Measurements from ENCODE around the gene RAB7B.
A peak's percentile ranks its signal among the peaks of the same experiment; 100 is the strongest.

RAB7B gene

DNA sequence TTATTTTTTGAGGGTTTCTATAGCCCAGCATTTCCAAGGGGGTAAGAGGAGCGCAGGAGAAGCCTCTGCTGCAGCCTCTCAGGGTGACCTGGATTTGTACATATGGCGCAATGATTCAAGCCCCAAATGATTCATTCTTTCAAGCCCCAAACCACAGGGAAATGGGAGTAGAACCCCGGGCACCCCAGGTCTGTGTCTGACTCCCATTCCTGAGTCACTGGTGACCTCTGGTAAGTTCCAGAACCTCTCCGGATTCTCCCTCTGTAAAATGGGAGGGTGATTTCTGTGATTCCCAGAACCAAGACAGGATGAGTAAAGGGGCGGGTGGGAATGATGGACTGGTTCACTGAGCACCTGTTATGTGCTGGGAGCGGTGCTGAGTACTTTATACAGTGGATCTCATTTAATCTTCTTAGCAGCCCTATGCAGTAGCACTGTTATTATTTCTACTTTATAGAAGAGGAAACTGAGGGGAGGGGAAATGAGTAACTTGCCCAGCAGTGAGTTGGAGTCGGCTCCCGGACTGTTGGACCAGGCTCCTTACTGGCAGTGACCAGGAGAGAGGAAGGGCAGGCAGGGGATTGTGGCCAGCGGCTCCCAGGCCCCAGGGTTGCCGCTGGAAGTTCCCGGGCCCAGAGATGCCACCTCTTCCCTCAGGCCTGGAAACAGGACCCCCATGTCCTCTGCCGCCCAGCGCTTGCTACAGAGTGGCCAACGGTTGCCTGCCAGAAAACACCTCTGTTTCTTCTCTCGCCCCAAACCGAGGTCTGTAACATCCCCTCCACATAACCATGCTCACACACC is 39.6 kb downstream of the RAB7B start:
- intact Hi-C loops (cut with DNase I) = no loop called here
- DNase-seq = no peak

DNA sequence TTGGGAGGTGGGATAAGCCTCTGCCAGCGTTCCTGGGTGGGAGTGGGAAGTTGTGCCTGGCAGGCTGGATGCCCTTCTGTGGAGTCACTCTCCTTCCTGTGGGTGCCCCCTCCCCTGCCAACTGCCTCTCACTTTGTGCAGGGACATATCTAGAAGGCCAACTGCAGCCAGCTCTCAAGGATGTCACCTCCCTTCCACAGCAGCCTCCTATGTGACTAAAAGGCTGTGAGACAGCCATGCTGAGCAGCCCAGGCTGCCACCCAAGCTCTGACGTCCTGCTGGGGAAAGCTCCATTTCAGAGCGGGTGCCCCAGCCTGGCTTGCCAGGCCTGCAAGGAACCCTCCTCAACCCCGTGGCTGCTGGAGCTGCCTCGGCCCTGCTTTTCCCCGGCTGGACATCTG is 40.4 kb downstream of the RAB7B start:
- intact Hi-C loops (cut with DNase I) = no loop called here
- no peak for DNase-seq

DNA sequence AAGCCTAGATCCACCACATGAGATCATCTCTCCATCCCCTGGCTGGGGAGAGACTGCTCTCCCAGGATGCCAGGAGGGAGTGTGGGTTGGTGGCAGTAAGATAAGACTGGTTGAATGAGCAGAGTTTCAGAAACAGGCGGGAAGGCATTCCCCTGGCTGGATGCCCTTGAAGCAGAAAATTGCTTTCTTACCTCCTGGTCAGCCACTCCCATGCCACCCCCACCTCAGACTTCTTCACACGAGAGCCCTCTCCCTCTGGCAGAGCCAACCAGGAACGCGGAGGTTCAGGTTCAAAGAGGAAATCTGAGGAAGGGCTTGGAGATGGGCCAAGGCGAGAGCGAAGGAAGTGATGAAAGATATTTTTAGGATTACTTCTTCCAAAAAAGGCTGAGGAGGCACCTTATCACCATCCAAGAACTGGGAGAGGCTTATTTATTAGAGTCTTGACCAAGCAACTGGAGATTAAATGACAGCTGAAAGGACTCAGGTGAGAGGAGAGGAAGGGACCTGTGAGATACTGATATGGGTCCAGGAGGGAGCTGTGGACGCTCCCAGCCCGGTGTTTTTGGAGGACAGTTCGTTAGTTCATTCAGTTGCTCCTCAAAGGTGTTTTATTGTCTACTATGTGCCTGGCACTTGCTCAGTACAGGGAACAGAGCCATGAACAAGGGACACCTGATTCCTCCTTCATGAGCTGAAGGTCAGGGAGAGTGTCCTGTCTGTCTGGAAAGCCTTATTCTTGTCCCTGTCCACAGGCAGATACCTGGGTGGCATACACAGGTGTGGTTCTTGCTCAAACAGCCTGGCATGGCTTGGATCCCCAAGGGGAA is 41.0 kb downstream of the RAB7B start:
- intact Hi-C loops (cut with DNase I) = no loop called here
- no peak for DNase-seq

DNA sequence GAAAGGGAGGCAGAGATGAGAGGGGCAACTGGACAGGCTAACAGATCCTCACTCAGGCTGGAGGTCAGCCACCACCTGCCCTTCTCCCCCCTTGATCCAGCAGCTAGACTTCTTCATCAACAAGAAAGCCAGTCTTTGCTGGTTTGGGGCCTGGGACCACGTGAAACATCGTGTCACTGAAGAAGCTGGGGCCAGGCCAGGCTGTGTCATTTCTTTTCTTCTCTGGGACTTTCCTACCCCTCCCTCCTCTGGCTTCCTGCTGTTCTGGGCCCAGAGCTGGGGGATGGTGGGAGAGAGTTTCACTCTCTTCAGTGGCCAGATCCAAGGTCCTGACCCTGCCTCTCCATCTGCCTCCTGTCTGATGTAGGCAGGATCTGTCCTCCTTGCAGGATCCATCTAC is 41.8 kb downstream of the RAB7B start:
- peak in 24 of 42 donors; percentile 11 to 78 (median 38) for DNase-seq
- intact Hi-C loops (cut with DNase I) = no loop called here

DNA sequence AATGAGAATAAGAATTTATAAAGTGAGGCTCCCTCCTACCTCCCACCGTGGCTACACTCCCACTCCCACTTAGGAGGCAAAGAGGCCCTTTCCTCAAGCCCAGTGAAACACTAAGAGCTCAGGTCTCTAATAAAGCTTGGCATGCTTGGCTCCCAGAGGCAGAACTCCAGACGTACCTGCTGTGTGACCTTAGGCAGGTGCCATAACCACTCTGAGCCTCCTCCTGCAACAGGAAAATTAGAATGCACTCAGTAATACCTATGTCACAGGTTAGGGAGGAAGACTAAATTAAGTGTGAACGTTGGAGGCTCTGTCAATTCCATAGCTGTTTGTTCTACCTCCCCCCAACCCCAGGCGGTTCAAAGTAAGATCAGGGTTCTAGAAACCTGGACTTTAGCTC is 43.4 kb downstream of the RAB7B start:
- no peak for DNase-seq
- intact Hi-C loops (cut with DNase I) = no loop called here

DNA sequence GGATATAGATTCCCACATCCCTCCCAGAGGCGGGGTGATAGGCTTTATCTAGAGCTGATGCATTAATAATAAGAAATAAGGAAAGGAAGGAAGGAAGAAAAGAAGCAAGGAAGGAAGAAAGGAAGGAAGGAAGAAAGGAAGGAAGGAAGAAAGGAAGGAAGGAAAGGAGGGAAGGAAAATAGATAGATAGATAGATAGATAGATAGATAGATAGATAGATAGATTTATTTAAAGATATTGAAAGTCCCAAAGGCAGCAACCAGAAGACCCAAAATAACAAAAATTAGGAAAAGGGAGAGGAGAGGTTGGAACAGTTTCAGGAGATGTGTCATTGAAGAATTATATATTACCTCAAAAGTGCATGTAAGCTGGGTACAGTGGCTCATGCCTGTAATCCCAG is 47.7 kb downstream of the RAB7B start:
- no peak for DNase-seq
- intact Hi-C loops (cut with DNase I) = no loop called here

DNA sequence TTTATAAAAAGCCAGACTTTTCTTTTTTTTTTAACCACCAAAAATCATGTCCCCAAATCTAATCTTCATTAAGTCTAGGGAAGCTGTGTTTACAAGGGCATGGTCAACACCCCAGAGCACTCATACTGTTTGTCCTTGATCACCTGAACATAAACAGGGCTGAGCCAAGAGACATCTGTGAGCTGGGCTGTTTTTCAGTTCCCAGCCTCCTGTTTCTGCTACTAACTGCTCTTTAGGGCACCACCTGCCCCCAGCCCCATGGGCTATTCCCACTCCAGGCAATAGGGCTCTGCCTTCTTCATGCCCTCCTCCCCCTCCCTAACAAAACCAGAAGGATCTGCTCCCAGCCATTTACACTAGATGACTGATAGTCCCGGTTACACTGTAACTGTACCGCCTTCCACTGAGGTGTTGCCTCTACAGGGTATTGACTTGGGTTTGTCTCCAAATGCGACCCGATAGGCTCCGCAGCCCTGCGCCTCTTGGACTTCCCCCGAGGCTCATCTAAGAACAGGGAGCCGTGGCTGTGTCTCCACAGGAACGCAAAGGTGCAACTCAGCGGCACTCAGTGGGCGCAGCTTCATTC is 48.3 kb downstream of the RAB7B start:
- intact Hi-C loops (cut with DNase I) = no loop called here
- DNase-seq = no peak

DNA sequence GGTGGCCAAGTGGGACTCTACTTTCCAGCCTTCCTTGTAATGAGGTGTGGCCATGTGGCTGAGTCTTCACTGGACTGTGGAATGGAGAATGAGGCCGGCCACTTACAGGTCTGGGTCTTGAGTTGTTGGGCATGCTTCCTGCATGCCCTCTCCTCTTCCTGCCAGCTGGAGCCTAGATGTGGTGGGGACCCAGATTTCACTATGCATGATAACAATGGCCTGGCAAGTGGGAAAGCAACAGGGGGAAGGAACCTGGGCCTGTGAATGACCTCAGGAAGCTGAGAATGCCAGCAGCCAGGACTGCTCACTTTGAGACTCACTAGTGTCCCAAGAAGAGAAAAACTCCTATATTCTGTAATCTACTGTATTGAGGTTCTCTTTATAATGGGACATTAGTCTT is 51.4 kb downstream of the RAB7B start:
- intact Hi-C loops (cut with DNase I) = no loop called here
- no peak for DNase-seq

DNA sequence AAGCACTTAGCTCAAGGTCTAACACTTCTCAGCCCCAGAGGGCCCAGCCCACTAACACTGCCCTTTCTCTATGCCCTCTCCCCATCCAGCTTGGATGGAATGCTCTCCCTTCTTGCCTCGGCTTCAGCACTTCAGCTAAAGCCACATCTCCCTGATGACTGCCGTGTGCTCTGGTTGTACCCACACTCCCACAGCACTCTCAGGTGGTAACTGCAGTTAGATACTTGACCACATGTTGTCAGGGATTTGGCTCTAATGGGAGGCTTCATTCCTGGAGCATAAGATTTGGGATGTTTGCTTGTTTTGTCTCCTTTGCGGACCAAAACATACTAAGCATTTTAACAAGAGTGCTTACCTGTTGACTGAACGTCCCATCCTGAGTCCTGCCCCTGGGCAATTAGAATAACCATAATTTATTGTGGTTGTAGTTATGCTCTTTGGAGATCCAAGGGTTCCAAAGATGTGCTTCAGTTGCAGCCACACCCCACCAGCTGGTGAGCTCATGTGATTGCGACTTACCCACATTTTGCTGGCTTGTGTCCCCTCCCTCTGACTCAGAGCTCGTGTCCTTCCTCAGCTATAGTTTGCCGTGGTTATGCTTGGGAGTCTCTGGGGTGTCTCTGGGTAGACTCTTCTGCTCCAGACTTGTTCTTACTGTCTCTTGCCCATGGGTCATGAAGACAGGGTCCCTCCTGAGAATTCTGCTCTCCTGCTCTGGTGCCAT is 52.2 kb downstream of the RAB7B start:
- no peak for DNase-seq
- intact Hi-C loops (cut with DNase I) = no loop called here

DNA sequence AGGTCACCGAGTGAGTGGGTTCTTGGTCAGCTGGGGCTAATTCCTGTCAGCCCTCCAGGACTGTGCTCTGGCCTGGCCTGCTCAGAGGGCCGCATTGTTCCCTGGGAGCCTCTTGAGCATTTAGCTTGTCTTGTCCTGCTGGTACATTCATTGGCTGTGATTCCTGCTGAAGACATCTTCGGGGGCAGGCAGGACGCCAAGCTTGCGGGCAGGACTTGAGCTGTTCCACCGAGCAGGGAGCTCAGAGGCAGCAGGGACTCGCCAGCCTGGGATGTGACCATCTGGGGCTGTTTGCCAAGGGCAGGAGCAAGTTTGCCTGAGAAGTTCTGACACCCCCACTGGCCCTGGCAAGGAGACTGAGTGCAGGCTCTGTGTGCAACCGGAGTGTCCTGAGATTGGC is 52.9 kb downstream of the RAB7B start:
- intact Hi-C loops (cut with DNase I) = no loop called here
- peak; percentile 15 to 80 (median 58) for DNase-seq

DNA sequence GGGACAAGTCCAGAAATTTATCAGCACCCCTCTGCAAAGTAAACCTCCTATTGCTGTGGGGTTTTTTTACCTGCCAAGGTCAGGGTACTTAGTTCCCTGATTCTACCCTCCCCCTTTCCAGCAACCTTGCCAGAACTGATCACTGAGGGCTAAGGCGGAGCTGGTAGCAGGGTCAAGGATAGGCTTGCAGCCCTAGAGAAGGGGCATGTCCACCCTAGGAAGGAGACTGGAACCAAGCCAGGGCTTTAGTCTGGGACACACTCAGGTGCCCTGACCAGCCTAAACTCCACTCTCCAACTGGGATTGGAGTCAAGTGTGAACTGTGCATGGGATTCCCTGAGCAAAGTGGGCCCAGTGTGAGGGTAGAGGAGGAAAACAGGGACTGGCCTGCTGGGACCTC is 53.4 kb downstream of the RAB7B start:
- intact Hi-C loops (cut with DNase I) = no loop called here
- no peak for DNase-seq

DNA sequence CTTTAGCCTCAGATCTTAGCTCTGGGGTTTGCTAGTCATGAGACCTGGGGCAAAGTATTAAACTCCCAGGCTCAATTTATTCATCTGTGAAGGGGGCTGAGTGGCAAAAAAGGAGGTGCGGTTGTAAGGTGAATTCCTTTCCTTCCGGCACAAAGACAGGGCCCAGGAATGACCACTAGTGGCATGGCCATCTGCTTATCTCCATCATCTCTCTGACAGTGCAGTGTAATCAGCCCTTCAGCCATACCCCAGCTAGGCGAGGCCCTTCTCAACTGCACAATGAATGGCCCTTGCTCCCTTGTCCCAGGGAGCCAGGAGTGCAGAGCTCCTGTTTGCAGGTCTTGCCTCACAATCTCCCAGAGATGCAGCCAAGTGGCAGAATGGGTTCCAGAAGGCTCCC is 54.3 kb downstream of the RAB7B start:
- DNase-seq = no peak
- intact Hi-C loops (cut with DNase I) = no loop called here

DNA sequence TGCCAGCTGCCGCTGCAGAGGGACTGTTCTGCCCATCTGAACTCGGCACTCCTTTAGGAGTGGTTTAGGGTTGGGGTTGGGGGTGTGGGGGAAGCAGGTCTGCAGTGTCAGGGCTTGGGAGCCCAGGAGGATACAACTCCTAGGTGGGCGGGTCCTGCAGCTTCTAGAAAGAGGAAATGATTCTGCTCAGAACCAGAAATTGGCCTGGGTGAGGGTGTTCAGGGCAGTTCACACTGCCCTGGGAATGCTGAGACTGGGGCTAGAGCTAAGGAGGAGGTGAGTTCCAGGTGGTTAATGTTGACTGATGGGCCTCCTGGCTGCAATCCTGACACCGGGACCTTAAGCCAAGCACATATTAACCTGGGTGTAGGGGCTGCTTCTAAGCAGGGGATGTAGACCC is 55.2 kb downstream of the RAB7B start:
- intact Hi-C loops (cut with DNase I) = no loop called here
- DNase-seq = no peak

DNA sequence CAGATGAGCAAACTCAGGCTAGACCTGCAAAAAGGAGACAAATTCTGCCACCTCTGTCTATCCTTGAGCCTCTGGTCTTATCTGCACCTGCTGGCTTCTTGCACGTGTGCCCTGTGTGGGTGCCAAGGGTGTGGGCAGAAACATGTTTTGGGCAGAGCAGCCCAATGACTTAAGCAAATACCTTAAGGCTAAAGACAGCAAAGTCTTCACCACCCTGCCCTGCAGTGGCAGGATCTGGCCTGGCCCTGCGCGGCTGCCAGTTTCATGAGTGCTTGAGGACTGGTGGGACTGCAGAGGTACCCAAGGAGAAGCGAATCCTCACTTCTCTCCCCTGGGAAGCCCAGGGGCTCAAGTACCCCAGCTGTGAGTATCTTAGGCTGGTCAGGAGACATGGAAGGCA is 56.2 kb downstream of the RAB7B start:
- intact Hi-C loops (cut with DNase I) = no loop called here
- no peak for DNase-seq

DNA sequence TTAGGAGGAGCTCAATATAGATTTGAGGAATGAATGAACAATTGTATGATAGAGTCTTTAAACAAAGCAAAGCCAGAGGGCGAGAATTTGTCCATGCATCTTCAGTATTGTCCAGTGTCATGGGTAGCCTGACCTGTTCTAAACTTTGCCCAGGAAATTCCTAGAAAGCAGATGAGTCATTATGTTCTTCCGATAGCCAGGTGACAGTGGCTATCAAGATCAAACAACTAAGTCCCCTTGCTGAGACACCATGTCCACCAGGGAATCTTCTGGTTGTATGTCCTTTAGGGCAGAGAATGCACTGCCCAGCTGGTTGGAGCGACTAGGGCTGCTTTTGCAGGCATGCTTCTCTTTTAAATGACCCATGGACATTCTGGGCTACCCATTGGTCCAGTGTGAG is 58.1 kb downstream of the RAB7B start:
- no peak for DNase-seq
- intact Hi-C loops (cut with DNase I) = no loop called here

DNA sequence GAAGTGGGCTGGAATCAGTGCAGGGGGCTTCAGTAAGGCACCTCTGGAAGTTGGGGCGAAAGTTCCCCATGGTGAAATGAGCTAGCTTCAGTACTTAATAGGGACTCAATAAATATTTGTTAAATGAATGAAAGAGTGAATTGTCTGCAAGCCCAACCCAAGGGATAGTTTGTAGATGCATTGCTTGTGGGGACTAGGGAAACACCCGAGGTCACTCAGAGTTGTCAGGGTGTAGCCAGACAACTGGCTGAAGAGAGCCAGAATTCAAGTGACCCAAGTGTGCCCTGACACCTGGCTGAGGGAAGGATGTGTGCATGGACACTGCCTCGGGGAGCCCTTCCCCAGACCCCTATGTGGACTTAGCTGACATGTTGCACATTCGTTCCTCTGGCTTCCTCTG is 58.7 kb downstream of the RAB7B start:
- intact Hi-C loops (cut with DNase I) = no loop called here
- no peak for DNase-seq

DNA sequence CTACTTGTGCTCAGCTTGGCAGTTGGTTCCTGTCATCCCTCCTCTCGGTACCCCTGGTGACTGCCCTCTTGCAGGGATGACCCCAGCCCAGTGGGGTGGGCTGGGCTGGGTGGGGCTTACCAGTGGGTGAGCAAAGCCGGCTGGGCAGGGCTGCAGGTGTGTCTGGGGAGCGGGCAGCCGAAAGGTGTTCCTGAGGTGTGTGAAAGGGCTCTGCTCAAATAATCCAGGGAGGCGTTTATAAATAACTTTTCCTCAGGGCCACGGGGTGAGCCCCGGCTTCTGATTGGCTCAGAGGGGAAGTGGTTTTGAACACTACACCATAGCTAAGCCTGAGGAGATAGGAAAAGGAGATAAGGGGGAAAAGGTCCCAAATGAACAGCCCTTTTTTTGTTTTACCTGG is 60.0 kb downstream of the RAB7B start, which contains the start of gene SLC26A9:
Gene SLC26A9, minus strand, starts transcription at position 212 of the 400 bp plus-strand sequence. CDS start 7,636 bp downstream, outside the sequence.
- DNase-seq = no peak
- intact Hi-C loops (cut with DNase I) = no loop called here

DNA sequence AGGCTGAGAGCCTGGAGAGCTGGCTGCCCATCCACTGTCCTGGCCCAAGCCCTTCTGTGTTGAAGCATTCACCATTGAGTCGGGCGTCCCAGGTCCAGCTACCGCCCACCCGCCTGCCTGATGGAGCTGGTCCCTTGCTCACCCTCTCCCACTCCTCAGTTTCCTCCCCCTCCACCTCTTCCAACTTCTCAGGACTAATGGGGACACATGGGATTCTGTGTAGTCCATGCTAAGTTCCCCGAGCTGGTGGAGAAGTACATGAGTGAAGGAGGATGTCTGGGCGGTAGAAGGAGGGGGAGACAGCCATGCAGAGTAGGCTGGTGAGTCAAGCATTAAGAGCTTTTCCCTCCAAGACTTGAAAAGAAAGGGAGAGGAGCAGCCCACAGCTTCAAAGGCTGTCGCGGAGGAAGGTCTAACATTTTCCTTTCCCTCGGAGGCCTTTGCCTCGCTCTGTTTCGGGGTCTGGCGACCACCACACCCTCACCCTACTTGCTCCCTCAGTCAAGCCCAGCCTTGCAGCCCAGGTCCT is 60.5 kb downstream of the RAB7B start:
- peak in 4 of 42 donors; percentile 28 to 59 (median 42) for DNase-seq
- intact Hi-C loops (cut with DNase I) = no loop called here

DNA sequence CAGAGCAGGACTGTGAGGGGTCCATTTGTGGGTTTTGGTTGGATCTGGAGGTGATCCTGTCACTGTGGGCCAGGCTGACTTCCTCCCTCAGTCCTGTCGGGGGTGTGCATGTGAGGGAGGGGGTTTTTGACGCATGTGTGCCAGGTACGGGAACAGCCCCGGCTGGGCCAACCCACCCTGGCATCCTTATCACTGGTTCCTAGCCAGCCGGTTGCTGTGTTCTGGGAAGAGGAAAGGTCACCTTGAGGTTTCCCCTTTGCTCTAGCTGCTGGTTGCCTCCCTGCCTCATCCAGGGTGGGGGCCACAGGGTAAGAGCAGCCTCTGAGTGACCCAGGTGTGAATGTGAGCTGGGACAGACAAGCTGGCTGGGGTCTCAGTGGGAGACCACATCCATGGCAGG is 62.5 kb downstream of the RAB7B start:
- intact Hi-C loops (cut with DNase I) = no loop called here
- no peak for DNase-seq

Data from head of caudate nucleus (tissue), 42 donors.